B cell (primary cell): ENCODE measurements around the gene PCDHGA10. TPM values are rescaled to one million over a fixed set of nuclear protein-coding genes. Genes with fewer than 3 reads are reported as not detected.

Experiments
- ATAC-seq: fragments of 200-7000 bp; cut with Tn5 transposase; one replicate; pipeline ENCODE4 v1.10.0; 2021; ENCODE audit warnings: low read depth, mild to moderate bottlenecking, moderate number of reproducible peaks, moderate library complexity
- CTCF ChIA-PET: fragments of 350-600 bp; sonication (Branson Sonifier 250); formaldehyde crosslinking; loops from one replicate; lab custom pipeline; 2021; ENCODE audit warnings: antibody characterized with exemption, inconsistent platforms; lab: Charles Lee
- POLR2A ChIA-PET: fragments of 350-600 bp; sonication (Branson Sonifier 250); formaldehyde crosslinking; loops from one replicate; lab custom pipeline; 2021; ENCODE audit warnings: antibody characterized with exemption; lab: Charles Lee
- DNase-seq: peaks from one replicate; pipeline ENCODE4 v3.0.0; 2013
- H2AFZ ChIP-seq: 2 replicates; pipeline ENCODE4 v1.6.1; 2012; ENCODE audit warnings: mild to moderate bottlenecking, low read depth, low read length; ENCODE audit not compliant: insufficient read depth, poor library complexity, severe bottlenecking
- H3K27ac ChIP-seq, 2 donors: 1 replicate in 1 of 2; 2 replicates in 1 of 2; pipeline ENCODE4 v1.5.1; 2012 to 2013; ENCODE audit warnings: low read length in 2 of 2, mild to moderate bottlenecking in 2 of 2, moderate library complexity in 1 of 2
- H3K27me3 ChIP-seq, 4 experiments: fragments of 200-600 bp in 1 of 4; sonication (generic) in 1 of 4; replicated peaks in 1 of 4; 1 replicate in 2 of 4; 2 replicates in 2 of 4; pipeline versions ENCODE4 v1.6.1 to v1.7.0; 2013 to 2016; ENCODE audit warnings: low read length in 3 of 4, mild to moderate bottlenecking in 2 of 4, mixed read lengths in 1 of 4, moderate library complexity in 1 of 4; ENCODE audit not compliant: insufficient read depth in 4 of 4, control insufficient read depth in 3 of 4; ENCODE audit errors: control extremely low read depth in 1 of 4
- H3K36me3 ChIP-seq, 2 experiments: replicated peaks in 1 of 2; 1 replicate in 1 of 2; 2 replicates in 1 of 2; pipeline versions ENCODE4 v1.6.1 to v1.7.1; 2013; ENCODE audit warnings: low read length in 1 of 2; ENCODE audit not compliant: insufficient read depth in 2 of 2, control insufficient read depth in 1 of 2; ENCODE audit errors: control extremely low read depth in 1 of 2, extremely low read depth in 1 of 2
- H3K4me1 ChIP-seq, 2 donors: fragments of 200-600 bp in 1 of 2; sonication (generic) in 1 of 2; 1 replicate in 1 of 2; 2 replicates in 1 of 2; pipeline versions ENCODE4 v1.5.1 to v1.6.1; 2013 to 2017; ENCODE audit warnings: low read length in 2 of 2; ENCODE audit not compliant: control insufficient read depth in 2 of 2, insufficient read depth in 2 of 2
- H3K4me2 ChIP-seq: replicated peaks from 2 replicates; pipeline ENCODE3; 2012; ENCODE audit warnings: mild to moderate bottlenecking, low read depth, low read length; ENCODE audit not compliant: poor library complexity, severe bottlenecking
- H3K4me3 ChIP-seq, 5 experiments: fragments of 200-600 bp in 1 of 5; sonication (generic) in 1 of 5; 1 replicate in 3 of 5; 2 replicates in 2 of 5; pipeline versions ENCODE4 v1.5.1 to v1.7.0; 2011 to 2016; ENCODE audit warnings: low read length in 4 of 5, mild to moderate bottlenecking in 4 of 5, low read depth in 2 of 5, control low read depth in 1 of 5, moderate library complexity in 1 of 5; ENCODE audit not compliant: insufficient read depth in 1 of 5; ENCODE audit errors: control extremely low read depth in 1 of 5, extremely low read depth in 1 of 5
- H3K79me2 ChIP-seq: fragments of 200-600 bp; sonication (generic); one replicate; pipeline ENCODE4 v1.6.0; 2016; ENCODE audit warnings: low read length; ENCODE audit not compliant: control insufficient read depth, insufficient read depth
- H3K9ac ChIP-seq: fragments of 200-600 bp; sonication (generic); 2 replicates; pipeline ENCODE4 v1.6.1; 2017; ENCODE audit warnings: mild to moderate bottlenecking, low read length, moderate library complexity
- H3K9me3 ChIP-seq, 3 donors: one replicate each; pipeline versions ENCODE4 v1.6.1 to v1.7.1; 2013; ENCODE audit warnings: low read length in 2 of 3; ENCODE audit not compliant: control insufficient read depth in 2 of 3, insufficient read depth in 1 of 3; ENCODE audit errors: control extremely low read depth in 1 of 3
- H4K20me1 ChIP-seq: 2 replicates; pipeline ENCODE4 v1.6.0; 2012; ENCODE audit warnings: mild to moderate bottlenecking, low read length; ENCODE audit not compliant: insufficient read depth, control insufficient read depth, poor library complexity, severe bottlenecking
- H3K27ac Mint-ChIP-seq: one replicate; pipeline ENCODE4 v1.8.0; 2021; ENCODE audit warnings: mixed read lengths
- H3K27me3 Mint-ChIP-seq: one replicate; pipeline ENCODE4 v1.8.0; 2021; ENCODE audit warnings: mixed read lengths
- H3K4me1 Mint-ChIP-seq: one replicate; pipeline ENCODE4 v1.8.0; 2021; ENCODE audit warnings: mixed read lengths
- H3K4me3 Mint-ChIP-seq: one replicate; pipeline ENCODE4 v1.8.0; 2021; ENCODE audit warnings: mixed read lengths
- H3K9me3 Mint-ChIP-seq: one replicate; pipeline ENCODE4 v1.8.0; 2022; ENCODE audit warnings: mixed read lengths; ENCODE audit not compliant: insufficient read depth
- EZH2 ChIP-seq: IDR thresholded peaks from 2 replicates; pipeline ENCODE4 v1.6.1; 2012; ENCODE audit warnings: borderline replicate concordance, low read depth, mild to moderate bottlenecking, moderate library complexity, low read length; ENCODE audit not compliant: insufficient read depth, poor library complexity, severe bottlenecking
- WGBS: methylation state at CpG from one replicate; pipeline ENCODE4 v1.1.5; 2013; ENCODE audit warnings: missing lambda C conversion rate; ENCODE audit not compliant: insufficient coverage; 5-methylcytosine and 5-hydroxymethylcytosine counted together
- intact Hi-C: fragments of 100-400 bp; cut with micrococcal nuclease; formaldehyde crosslinking; loops from one replicate; pipeline ENCODE4 v1.10.0; 2022
- polyA plus RNA-seq: library from polyadenylated mRNA; depleted of rRNA; stranded (reverse); fragments of >200 nt; gene quantifications from 2 replicates; pipeline ENCODE4 v1.2.3, GENCODE V29; 2012
- total RNA-seq, 2 donors: library from RNA; stranded (reverse); fragments of 120-200 nt in 1 of 2; gene quantifications; 1 replicate in 1 of 2; 2 replicates in 1 of 2; pipeline versions ENCODE4 v1.2.3 to v1.2.4, GENCODE V29; 2013 to 2022
- TF ChIP-seq, protein P1 (sequence below): fragments of 200-600 bp; IDR thresholded peaks from one replicate; pipeline ENCODE4 v1.8.0; 2022; ENCODE audit warnings: antibody characterized with exemption, mild to moderate bottlenecking

PCDHGA10 gene
- total and polyA plus RNA-seq, 2 donors (not counting 1 experiment from before 2014, with no cell fraction given) = 0.10 to 1.9 TPM

DNA sequence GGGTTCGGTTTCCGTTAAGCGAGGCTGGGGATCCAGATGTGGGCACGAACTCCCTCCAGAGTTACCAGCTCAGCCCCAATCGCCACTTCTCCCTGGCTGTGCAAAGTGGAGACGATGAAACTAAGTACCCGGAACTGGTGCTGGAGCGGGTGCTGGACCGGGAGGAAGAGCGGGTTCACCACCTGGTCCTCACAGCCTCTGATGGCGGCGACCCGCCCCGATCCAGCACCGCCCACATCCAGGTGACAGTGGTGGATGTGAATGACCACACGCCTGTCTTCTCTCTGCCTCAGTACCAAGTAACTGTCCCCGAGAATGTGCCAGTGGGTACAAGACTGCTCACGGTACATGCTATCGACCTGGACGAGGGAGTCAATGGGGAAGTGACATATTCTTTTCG, 29.4 kb upstream of the PCDHGA10 start:
- no peak overlapping the region for H3K9ac ChIP-seq
- no peaks in the 10 kb centered on the region for H3K79me2 ChIP-seq
- no peak overlapping the region for H3K27ac ChIP-seq
- no peaks in the 10 kb centered on the region for H3K36me3 ChIP-seq
- ATAC-seq = no peak
- no peak overlapping the region for H3K27ac Mint-ChIP-seq
- no peak for DNase-seq
- intact Hi-C loops = no loop called here
- H3K4me2 ChIP-seq = no peak overlapping the region
- H4K20me1 ChIP-seq = no peaks in the 10 kb centered on the region
- H3K9me3 ChIP-seq = peaks cover 6 to 35% (median 23%) of the 10 kb centered on the region in 3 donors
- H3K27me3 Mint-ChIP-seq = peaks cover 60% of the 10 kb centered on the region
- no peak overlapping the region for H3K4me3 ChIP-seq
- H3K4me1 ChIP-seq = no peaks in the 10 kb centered on the region
- peaks cover 3% of the 10 kb centered on the region for H3K4me1 Mint-ChIP-seq
- 44% methylated on average over 13 of the region's 21 CpGs for WGBS
- TF ChIP-seq, protein P1, sequence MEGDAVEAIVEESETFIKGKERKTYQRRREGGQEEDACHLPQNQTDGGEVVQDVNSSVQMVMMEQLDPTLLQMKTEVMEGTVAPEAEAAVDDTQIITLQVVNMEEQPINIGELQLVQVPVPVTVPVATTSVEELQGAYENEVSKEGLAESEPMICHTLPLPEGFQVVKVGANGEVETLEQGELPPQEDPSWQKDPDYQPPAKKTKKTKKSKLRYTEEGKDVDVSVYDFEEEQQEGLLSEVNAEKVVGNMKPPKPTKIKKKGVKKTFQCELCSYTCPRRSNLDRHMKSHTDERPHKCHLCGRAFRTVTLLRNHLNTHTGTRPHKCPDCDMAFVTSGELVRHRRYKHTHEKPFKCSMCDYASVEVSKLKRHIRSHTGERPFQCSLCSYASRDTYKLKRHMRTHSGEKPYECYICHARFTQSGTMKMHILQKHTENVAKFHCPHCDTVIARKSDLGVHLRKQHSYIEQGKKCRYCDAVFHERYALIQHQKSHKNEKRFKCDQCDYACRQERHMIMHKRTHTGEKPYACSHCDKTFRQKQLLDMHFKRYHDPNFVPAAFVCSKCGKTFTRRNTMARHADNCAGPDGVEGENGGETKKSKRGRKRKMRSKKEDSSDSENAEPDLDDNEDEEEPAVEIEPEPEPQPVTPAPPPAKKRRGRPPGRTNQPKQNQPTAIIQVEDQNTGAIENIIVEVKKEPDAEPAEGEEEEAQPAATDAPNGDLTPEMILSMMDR = no peak
- TF ChIP-seq EZH2 = no peak
- H2AFZ ChIP-seq = no peak overlapping the region
- POLR2A ChIA-PET = no interaction called here
- H3K4me3 Mint-ChIP-seq = peak overlapping the region; percentile 81
- H3K9me3 Mint-ChIP-seq = peaks cover 7% of the 10 kb centered on the region
- CTCF ChIA-PET = no interaction called here
- H3K27me3 ChIP-seq = peaks cover 0 to 44% (median 30%) of the 10 kb centered on the region in 4 experiments

DNA sequence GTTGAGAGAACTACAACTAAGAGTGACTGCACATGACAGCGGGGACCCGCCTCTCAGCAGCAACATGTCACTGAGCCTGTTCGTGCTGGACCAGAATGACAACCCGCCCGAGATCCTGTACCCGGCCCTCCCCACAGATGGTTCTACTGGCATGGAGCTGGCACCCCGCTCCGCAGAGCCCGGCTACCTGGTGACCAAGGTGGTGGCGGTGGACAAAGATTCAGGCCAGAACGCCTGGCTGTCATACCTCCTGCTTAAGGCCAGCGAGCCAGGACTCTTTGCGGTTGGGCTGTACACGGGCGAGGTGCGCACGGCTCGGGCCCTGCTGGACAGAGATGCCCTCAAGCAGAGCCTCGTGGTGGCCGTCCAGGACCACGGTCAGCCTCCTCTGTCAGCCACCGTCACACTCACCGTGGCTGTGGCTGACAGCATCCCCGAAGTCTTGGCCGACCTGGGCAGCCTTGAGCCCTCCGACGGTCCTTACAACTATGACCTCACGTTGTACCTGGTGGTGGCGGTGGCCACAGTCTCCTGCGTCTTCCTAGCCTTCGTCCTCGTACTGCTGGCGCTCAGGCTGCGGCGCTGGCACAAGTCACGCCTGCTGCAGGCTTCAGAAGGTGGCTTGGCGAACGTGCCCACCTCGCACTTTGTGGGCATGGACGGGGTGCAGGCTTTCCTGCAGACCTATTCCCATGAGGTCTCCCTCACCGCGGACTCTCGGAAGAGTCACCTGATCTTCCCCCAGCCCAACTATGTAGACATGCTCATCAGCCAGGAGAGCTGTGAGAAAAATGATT, 28.1 kb upstream of the PCDHGA10 start:
- POLR2A ChIA-PET = no interaction called here
- no peak overlapping the region for H3K27ac Mint-ChIP-seq
- peaks cover 3% of the 10 kb centered on the region for H3K4me1 Mint-ChIP-seq
- H3K27me3 ChIP-seq = peaks cover 0 to 56% (median 34%) of the 10 kb centered on the region in 4 experiments
- peaks cover 6 to 45% (median 23%) of the 10 kb centered on the region in 3 donors for H3K9me3 ChIP-seq
- H4K20me1 ChIP-seq = no peaks in the 10 kb centered on the region
- WGBS = 56% methylated on average over 40 of the region's 43 CpGs
- H3K27me3 Mint-ChIP-seq = peaks cover 66% of the 10 kb centered on the region
- no peak overlapping the region for H3K4me2 ChIP-seq
- TF ChIP-seq EZH2 = no peak
- TF ChIP-seq, protein P1 = no peak
- H2AFZ ChIP-seq = no peak overlapping the region
- DNase-seq = no peak
- no peak overlapping the region for H3K9ac ChIP-seq
- no peak overlapping the region for H3K4me3 ChIP-seq
- H3K36me3 ChIP-seq = no peaks in the 10 kb centered on the region
- no peak overlapping the region for H3K4me3 Mint-ChIP-seq
- no peaks in the 10 kb centered on the region for H3K79me2 ChIP-seq
- ATAC-seq = no peak
- CTCF ChIA-PET = no interaction called here
- intact Hi-C loops = no loop called here
- H3K27ac ChIP-seq = no peak overlapping the region
- H3K9me3 Mint-ChIP-seq = peaks cover 9% of the 10 kb centered on the region
- no peaks in the 10 kb centered on the region for H3K4me1 ChIP-seq
